ENCODE results near the gene CAMK2A. TPM values are rescaled to one million over a fixed set of nuclear protein-coding genes. Genes with fewer than 3 reads are reported as not detected.

CAMK2A gene
- total and polyA plus RNA-seq, 4 donors: 0.31 to 2.7 (median 1.0) TPM

- TF ChIP-seq CTCF (IDR thresholded peaks at IDR 0.05; ENCODE audit: control extremely low read depth, extremely low read depth): no peak
- Histone ChIP-seq H3K9me3 (ENCODE audit: control insufficient read depth in 4 of 4, insufficient read depth in 3 of 4, low read length in 3 of 4) (no peaks in the 10 kb centered on the region), H3K27ac (ENCODE audit: low read depth in 1 of 2, low read length in 1 of 2) (no peak overlapping the region), H3K9ac (ENCODE audit: insufficient read depth in 1 of 2, low read length in 2 of 2) (no peak overlapping the region), H3K27me3 (ENCODE audit: control insufficient read depth in 3 of 3, insufficient read depth in 3 of 3, low read length in 2 of 3) (no peaks in the 10 kb centered on the region), H3K4me1 (ENCODE audit: control insufficient read depth in 5 of 5, insufficient read depth in 5 of 5, low read length in 5 of 5) (peaks cover 0 to 8% (median 0%) of the 10 kb centered on the region in 5 donors), H3K36me3 (ENCODE audit: control insufficient read depth in 4 of 4, insufficient read depth in 4 of 4, low read length in 4 of 4) (peaks cover 0 to 2% (median 0%) of the 10 kb centered on the region in 4 donors), H3K4me3 (no peak overlapping the region)
- ATAC-seq (ENCODE audit: insufficient read depth, low FRiP score) (no peak), DNase-seq (no peak)
- 88 to 90% methylated on average over 4 of the region's 4 CpGs for WGBS, 2 donors
Observed at GRCh38 chr5:150288361-150288760, 1.2 kb downstream of the CAMK2A start.

DNA sequence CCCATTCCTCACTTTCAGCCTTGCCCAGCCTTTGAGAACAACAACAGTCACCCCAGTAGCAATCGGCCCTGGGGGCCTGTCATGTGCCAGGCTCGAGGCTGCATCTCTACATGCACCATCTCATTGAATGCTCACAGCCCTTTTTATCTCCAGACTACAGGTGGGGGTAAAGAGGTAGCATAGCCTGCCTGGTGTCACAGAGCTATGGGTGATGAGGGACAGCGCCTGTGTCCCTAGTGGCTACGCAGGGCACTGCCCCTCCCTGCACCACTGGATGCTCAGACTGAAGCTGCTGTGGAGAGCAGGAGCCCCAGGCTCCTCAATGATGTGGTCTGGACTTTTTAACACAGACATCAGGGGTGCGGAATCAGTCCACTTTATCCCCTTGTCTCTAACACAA, 2.8 kb downstream of the CAMK2A start:
- no peaks in the 10 kb centered on the region for H3K27me3 ChIP-seq (ENCODE audit: control insufficient read depth in 3 of 3, insufficient read depth in 3 of 3, low read length in 2 of 3)
- no peak overlapping the region for H3K9ac ChIP-seq (ENCODE audit: insufficient read depth in 1 of 2, low read length in 2 of 2)
- peaks cover 0 to 2% (median 0%) of the 10 kb centered on the region in 4 donors for H3K36me3 ChIP-seq (ENCODE audit: control insufficient read depth in 4 of 4, insufficient read depth in 4 of 4, low read length in 4 of 4)
- 76 to 87% methylated on average over 5 of the region's 5 CpGs for WGBS, 2 donors
- no peak overlapping the region for H3K4me3 ChIP-seq
- ATAC-seq (ENCODE audit: insufficient read depth, low FRiP score): no peak
- H3K9me3 ChIP-seq (ENCODE audit: control insufficient read depth in 4 of 4, insufficient read depth in 3 of 4, low read length in 3 of 4): no peaks in the 10 kb centered on the region
- TF ChIP-seq CTCF (IDR thresholded peaks at IDR 0.05; ENCODE audit: control extremely low read depth, extremely low read depth): no peak
- no peaks in the 10 kb centered on the region for H3K4me1 ChIP-seq (ENCODE audit: control insufficient read depth in 5 of 5, insufficient read depth in 5 of 5, low read length in 5 of 5)
- DNase-seq: no peak
- no peak overlapping the region for H3K27ac ChIP-seq (ENCODE audit: low read depth in 1 of 2, low read length in 1 of 2)

GRCh38 chr5:150285114-150285513, 4.5 kb downstream of the CAMK2A start:
- no peak for TF ChIP-seq CTCF (IDR thresholded peaks at IDR 0.05; ENCODE audit: control extremely low read depth, extremely low read depth)
- DNase-seq (no peak), ATAC-seq (ENCODE audit: insufficient read depth, low FRiP score) (no peak)
- H3K9me3 ChIP-seq (ENCODE audit: control insufficient read depth in 4 of 4, insufficient read depth in 3 of 4, low read length in 3 of 4): no peaks in the 10 kb centered on the region
- no peak overlapping the region for H3K4me3 ChIP-seq
- H3K4me1 ChIP-seq (ENCODE audit: control insufficient read depth in 5 of 5, insufficient read depth in 5 of 5, low read length in 5 of 5): peaks cover 0 to 7% (median 0%) of the 10 kb centered on the region in 5 donors
- 95 to 98% methylated on average over 7 of the region's 7 CpGs for WGBS, 2 donors
- H3K36me3 ChIP-seq (ENCODE audit: control insufficient read depth in 4 of 4, insufficient read depth in 4 of 4, low read length in 4 of 4): peaks cover 0 to 2% (median 0%) of the 10 kb centered on the region in 4 donors
- no peak overlapping the region for H3K9ac ChIP-seq (ENCODE audit: insufficient read depth in 1 of 2, low read length in 2 of 2)
- H3K27me3 ChIP-seq (ENCODE audit: control insufficient read depth in 3 of 3, insufficient read depth in 3 of 3, low read length in 2 of 3): no peaks in the 10 kb centered on the region
- H3K27ac ChIP-seq (ENCODE audit: low read depth in 1 of 2, low read length in 1 of 2): no peak overlapping the region

GRCh38 chr5:150284311-150284710, 5.3 kb downstream of the CAMK2A start:
- Histone ChIP-seq H3K4me3 (no peak overlapping the region), H3K27me3 (ENCODE audit: control insufficient read depth in 3 of 3, insufficient read depth in 3 of 3, low read length in 2 of 3) (no peaks in the 10 kb centered on the region), H3K9ac (ENCODE audit: insufficient read depth in 1 of 2, low read length in 2 of 2) (no peak overlapping the region), H3K27ac (ENCODE audit: low read depth in 1 of 2, low read length in 1 of 2) (no peak overlapping the region), H3K4me1 (ENCODE audit: control insufficient read depth in 5 of 5, insufficient read depth in 5 of 5, low read length in 5 of 5) (peaks cover 0 to 15% (median 8%) of the 10 kb centered on the region in 5 donors), H3K36me3 (ENCODE audit: control insufficient read depth in 4 of 4, insufficient read depth in 4 of 4, low read length in 4 of 4) (peaks cover 0 to 2% (median 0%) of the 10 kb centered on the region in 4 donors), H3K9me3 (ENCODE audit: control insufficient read depth in 4 of 4, insufficient read depth in 3 of 4, low read length in 3 of 4) (no peaks in the 10 kb centered on the region)
- DNase-seq (no peak), ATAC-seq (ENCODE audit: insufficient read depth, low FRiP score) (no peak)
- WGBS, 2 donors: 86 to 91% methylated on average over 12 to 13 of the region's 13 CpGs
- TF ChIP-seq CTCF (IDR thresholded peaks at IDR 0.05; ENCODE audit: control extremely low read depth, extremely low read depth): no peak
